HG02763 (cell line): ENCODE measurements around the gene SBSN.

Experiments
- ATAC-seq: cut with Tn5 transposase; IDR thresholded peaks from one replicate; pipeline ENCODE4 v1.9.1; 2021; ENCODE audit warnings: mild to moderate bottlenecking, moderate library complexity; ENCODE audit not compliant: unreplicated experiment

Gene SBSN

DNA sequence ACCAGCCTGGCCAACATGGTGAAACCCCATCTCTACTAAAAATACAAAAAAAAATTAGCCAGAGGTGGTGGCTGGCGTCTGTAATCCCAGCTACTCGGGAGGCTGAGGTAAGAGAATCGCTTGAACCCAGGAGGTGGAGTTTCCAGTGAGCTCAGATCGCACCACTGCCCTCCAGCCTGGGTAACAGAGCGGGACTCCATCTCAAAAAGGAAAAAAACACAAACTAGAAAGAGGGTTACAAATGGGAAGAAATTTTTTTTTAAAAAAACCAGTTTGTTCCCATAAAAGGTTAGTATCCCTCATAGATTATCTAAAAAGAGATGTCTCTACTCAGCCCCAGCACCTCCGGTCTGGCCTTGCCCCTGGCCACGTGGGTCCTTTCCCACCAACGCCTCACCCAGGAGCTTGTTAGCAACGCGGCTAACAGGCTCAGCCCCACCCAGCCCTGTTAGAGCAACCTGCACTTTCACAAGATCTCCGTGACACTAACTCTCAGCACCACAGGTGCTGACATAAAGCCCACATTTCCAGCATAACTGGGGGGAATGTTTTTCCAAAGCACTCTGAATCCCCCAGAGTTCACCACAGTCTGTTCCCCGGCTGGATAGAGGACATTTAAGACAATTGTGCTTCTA, 19.0 kb downstream of the SBSN start:
- no peak for ATAC-seq

DNA sequence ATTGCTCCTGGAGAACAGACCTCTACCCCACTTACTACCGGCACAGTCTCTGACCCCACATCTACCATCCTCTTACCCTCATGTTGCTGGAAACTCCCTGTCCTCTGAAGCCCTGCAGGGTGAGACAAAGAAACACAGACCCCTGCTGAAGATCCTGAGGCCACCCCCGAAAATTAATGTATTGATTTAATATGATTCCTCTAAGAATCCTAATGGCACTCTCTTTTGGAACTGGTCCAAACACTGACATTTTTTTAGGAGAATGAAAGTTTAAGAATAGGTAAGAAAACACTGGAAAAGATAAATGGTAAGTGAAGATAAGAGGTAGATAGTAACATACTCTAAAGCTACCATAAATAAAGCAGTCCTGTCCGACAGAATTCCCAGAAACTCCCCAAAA, 20.0 kb downstream of the SBSN start:
- ATAC-seq = no peak

GRCh38 chr19:35507561-35507960, 20.6 kb downstream of the SBSN start:
- no peak for ATAC-seq

GRCh38 chr19:35506011-35506410, 22.1 kb downstream of the SBSN start:
- no peak for ATAC-seq

DNA sequence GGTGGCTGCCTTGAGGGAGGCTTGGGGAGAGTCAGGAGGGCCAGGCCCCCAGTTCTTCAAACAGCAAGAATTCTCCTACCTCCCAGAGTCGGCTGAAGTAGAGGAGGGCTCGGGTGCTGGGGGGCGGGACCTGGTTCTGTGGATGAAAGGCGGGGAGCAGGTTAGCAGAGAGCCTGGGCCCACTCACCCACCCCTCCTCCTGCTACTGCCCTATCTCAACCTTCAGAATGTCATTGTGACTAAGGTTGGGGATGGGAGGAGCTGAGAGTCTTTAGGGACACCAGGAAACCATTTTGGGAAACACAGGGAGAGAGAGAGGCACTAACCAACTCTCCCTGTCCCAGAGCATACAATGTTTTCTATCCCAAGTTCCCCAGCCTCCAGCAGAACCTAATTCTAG, 25.4 kb downstream of the SBSN start:
- no peak for ATAC-seq

DNA sequence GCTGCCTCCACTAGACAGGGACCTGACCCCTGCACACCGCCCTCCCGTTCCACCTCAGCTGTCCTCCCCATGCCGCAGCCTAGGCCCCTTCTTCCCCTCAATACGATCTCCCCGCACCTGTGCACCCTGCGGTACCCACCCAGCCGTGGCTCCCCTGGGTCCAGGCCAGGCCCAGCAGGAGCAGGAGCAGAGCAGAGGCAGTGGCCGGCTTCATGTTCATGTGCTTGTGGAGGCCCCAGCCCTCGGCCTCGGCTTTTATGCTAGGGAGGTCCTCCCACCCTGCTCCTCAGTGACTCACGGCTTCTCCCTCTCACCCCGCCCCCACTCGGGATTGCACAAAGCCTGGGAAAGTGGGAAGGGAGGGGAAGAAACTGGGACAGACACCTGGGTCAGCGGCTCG, 26.4 kb downstream of the SBSN start:
- ATAC-seq = no peak

GRCh38 chr19:35500611-35501010, 27.5 kb downstream of the SBSN start:
- ATAC-seq = no peak

DNA sequence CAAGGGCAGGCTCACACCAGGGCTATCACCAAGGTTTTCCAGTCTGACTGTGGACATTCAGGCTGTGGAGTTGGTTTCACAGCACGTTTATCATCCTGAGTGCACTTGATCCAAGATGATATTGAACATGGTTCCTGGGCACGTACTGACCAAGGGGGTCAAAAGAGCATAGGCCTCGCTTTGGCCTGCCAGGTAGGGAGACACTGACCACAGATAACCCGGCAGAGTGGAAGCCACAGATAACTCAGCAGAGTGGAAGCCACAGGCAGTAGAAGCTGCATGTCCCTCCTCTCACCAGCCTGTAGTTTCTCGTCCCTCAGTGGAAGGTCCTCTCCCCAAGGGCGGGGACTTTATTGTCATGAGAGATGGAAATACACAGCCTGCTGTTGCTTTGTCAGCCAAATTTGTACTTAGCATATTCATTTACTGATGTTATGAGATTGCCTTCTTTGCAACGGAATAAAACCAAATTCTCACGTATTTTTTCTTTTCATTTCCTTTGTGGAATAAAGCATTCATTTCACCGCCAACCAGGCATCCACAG, 29.1 kb downstream of the SBSN start:
- ATAC-seq = no peak

DNA sequence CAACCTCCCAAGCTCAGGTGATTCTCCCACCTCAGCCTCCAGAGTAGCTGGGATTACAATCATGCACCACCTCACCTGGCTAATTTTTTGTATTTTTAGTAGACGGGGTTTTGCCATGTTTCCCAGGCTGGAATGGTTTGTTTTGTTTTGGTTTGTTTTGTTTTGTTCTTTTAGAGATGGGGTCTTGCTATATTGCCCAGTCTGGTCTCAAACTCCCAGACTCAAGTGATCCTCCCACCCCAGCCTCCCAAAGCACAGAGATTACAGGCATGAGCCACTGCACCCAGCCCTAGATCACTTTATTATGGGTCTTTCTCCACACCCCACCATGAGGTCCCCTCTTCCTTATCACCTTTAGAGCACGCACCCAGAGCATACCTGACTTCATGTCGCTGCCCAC, 29.9 kb downstream of the SBSN start:
- ATAC-seq = no peak

GRCh38 chr19:35497406-35497805, 30.7 kb downstream of the SBSN start:
- no peak for ATAC-seq

DNA sequence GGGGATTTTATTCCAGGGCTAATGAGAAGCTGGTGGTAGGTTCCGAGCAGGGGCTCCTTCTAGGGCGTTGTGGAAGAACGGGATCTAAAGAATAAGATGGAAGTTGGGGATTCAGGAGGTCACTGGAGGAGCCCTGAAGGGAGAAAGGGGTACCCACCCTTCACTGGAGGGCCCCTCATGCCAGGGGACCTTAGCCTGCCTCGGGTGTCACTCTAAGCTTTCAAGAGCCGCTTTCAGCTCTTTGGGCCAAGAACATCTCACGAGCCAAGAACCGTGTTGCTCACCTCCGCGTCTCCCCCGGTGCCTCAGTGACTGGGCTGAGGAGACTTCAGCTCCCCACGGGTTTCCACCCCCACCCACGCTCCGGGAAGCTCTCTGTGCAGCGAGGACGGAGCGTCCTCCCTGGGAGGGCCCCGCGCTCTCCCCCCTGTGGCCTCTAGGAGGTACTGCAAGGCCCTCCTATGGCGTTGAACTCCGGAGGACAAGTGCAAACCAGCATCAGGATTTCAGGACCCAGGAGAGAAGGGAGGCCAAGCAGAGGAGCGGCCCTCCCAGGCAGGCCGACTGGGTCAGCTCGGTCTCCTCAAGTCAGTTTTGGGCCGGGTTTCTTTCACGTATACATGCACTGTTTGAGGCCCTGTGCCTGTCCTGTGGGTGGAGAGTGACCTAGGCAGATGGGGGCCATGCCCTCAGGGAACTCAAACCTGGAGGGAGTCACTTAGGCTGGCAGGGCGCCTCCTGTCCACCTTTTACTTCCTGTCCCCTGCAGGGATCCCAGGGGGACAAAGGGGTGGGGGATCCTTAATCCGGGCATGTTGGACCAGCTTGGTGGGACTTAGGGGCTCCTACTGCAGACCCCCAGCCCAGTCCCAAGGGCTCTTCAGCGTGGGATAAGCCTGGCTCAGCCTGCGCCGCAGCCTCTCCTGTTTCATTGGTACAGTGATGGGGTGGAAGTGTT, 32.7 kb downstream of the SBSN start:
- no peak for ATAC-seq

DNA sequence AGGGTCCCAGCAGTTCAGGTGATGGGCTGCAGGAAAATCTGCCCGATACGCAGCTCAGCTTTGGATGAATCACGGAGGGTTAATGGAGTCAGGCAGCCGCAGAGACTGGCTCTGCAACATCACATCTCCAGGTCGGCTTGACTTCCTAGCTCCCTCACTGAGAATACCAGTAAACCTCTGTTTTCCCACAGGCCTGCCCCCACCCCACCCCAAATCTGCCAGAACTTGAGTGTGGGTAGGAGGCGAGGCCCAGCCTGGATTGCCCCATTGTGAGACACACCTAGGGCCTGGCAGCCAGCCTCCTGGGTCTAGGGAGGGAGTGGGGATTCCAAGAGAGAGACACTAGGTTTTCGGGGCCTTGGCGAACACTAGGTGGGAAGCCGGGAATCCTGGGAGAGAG, 34.1 kb downstream of the SBSN start:
- no peak for ATAC-seq

GRCh38 chr19:35491836-35492360, 36.2 kb downstream of the SBSN start:
- no peak for ATAC-seq

DNA sequence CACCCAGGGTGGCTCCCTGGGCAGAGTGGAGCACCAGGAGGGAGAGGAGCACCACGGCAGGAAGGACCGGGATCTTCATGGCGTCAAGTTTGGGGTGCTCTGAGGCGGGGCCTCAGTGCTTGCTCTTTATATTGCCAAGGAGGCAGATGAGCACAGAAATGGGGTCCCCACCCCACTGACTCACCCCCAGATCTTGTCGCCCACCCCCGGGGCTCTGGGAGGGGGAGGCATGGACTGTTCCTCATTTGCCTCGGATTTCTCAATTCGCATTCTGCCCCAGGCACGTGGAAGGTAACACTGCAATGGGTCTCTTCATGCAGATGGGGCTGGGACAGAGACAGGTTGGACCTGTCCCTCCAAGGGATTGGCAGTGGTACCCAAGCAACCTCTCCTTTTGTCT, 37.7 kb downstream of the SBSN start, which contains the start of gene KRTDAP:
Gene KRTDAP, minus strand, starts transcription at position 101 of the 400 bp plus-strand sequence. Its CDS starts 22 bp downstream, at position 79.
- ATAC-seq = no peak

DNA sequence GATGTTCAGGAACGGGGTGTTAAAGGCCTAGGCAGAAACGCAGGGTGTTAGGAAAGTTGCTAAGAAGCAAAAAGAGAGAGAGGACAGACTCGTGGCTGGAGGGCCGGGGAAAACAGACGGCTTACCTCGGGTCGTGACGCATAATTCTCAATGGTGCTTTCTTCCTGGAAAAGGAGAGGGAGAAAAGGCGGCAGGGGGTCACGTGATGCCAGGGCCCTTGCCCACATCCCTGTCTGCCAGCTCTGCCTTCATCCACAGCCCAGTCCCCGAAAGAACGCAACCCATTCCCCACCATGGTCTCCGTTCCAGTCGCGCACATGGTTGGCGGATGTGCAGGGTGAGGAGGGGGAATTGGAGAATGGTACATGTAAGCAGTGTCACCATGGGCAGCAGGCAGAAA, 39.4 kb downstream of the SBSN start:
- ATAC-seq = no peak

DNA sequence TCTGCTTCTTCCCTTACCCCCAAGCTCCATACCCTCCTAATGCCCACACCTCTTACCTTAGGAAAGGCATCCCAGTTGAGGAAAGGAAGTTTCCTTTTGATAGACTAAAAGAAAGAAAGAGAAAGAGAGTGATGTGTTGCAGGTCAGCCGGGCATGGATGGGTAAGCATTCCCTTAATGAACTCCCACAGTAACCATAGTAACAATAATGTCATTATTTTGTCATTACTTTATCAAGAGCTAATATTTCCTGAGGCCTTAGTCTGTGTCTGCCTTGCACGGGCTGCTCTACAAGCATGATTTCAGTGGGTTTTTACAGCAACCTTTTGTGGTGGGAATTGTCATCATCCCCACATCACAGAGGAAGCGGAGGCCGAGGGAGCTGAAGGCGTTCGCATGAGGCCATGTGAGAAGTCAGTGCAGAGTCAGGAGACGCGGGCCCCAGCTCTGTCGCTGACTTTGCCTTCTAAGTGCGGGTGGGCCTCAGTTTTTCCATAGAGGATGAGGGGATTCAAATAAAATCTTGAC, 40.4 kb downstream of the SBSN start:
- no peak for ATAC-seq

DNA sequence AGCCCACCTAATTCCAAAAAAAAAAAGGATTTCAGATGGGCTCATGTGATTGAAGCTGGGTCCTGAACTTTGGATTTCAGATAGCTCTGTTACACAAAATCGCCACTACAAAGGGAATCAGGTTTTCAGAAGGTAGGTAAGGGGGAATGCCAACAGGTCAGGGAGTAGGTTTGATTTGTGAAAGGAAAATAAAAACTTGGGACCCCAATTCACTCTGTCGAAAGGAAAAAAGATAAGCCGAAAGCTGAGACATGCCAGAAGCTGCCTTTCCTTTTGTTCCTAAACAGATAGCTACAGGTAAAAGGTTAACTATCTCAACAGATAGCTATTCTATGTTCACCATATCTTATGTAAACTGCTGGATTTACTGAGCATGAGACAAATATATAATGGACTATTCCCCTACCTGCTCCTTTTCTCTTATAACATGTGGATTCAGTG, 41.8 kb downstream of the SBSN start:
- ATAC-seq = no peak

- ATAC-seq = no peak
These were observed 43.7 kb downstream of the SBSN start for GRCh38 chr19:35484252-35485036.

GRCh38 chr19:35483089-35483488, 45.0 kb downstream of the SBSN start:
- no peak for ATAC-seq
